ENCODE measurements around the gene EYA2.
A peak's percentile ranks its signal among the peaks of the same experiment; 100 is the strongest.
"Not testable (repeated sequence)": the region's sequence is repeated elsewhere in the genome, so short reads cannot be mapped to it uniquely, and the experiment has no call there.

Gene EYA2

GRCh38 chr20:47175493-47175892 lies 280.9 kb downstream of the EYA2 start:
- no peak for DNase-seq (ENCODE audit: low spot score)

- not testable (repeated sequence) for DNase-seq (ENCODE audit: low spot score)
These were observed 281.6 kb downstream of the EYA2 start for GRCh38 chr20:47176217-47176616.

GRCh38 chr20:47178277-47178676 lies 283.6 kb downstream of the EYA2 start:
- no peak for DNase-seq (ENCODE audit: low spot score)

- DNase-seq (ENCODE audit: low spot score), result no peak
These were observed 284.2 kb downstream of the EYA2 start for GRCh38 chr20:47178851-47179250.

GRCh38 chr20:47179267-47179666 lies 284.6 kb downstream of the EYA2 start:
- DNase-seq (ENCODE audit: low spot score), result no peak

- no peak for DNase-seq (ENCODE audit: low spot score)
These were observed 286.6 kb downstream of the EYA2 start for GRCh38 chr20:47181056-47181862.

- no peak for DNase-seq (ENCODE audit: low spot score)
These were observed 288.7 kb downstream of the EYA2 start for GRCh38 chr20:47183367-47183766.

DNA sequence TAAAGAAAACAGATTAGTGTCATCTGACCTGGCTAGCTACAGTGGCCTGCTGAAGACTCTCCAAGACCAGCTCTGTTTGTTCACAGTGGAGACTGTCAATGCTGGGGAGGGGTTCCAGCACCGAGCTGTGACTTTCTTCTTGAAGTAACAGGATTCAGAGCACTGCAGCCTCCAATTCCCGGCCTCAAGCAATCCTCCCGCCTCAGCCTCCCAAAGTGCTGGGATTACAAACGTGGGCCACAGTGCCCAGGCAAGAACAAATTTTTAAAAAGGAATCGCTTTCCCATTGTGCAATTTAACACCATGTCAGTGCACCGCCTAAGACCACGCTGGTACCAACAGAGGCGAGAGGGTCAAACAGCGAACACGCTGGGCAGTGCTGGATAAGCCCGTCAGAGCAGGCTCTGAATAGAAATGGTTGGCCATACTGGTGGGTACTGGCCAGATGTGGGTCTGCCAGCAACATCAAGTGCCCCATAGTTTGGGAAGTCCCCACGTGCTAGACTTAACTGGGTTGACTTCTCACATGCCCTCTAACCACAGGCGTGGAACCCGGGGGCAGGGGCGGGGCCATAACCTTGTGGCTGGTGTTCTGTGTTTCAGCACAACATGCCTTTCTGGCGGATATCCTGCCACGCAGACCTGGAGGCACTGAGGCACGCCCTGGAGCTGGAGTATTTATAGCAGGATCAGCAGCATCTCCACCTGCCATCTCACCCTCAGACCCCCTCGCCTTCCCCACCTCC lies 293.0 kb downstream of the EYA2 start:
- no peak for DNase-seq (ENCODE audit: low spot score)

GRCh38 chr20:47188540-47188939 lies 293.9 kb downstream of the EYA2 start:
- DNase-seq (ENCODE audit: low spot score), result no peak

GRCh38 chr20:47189060-47189459 lies 294.4 kb downstream of the EYA2 start:
- DNase-seq (ENCODE audit: low spot score), result no peak

GRCh38 chr20:47191074-47191673 lies 296.5 kb downstream of the EYA2 start:
- DNase-seq (ENCODE audit: low spot score), result no peak

DNA sequence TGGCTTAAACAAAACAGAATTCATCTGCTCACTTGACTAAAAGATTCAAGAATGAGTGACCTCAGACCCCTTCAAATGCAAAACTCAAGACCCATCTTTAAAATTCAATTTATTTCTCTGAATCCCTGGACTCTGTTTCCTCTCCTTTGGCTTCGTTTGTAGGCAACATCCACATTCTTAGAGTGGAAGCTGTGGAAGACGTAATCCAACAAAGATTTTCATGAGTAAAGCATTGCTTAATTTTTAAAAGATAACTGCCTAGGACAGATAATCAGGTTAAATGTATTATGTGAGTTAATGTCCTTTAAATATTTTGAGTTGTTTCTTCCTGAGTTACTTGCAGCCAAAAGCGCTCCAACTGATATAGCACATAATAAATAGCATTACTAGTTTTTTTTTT lies 297.3 kb downstream of the EYA2 start:
- DNase-seq (ENCODE audit: low spot score), result no peak

DNA sequence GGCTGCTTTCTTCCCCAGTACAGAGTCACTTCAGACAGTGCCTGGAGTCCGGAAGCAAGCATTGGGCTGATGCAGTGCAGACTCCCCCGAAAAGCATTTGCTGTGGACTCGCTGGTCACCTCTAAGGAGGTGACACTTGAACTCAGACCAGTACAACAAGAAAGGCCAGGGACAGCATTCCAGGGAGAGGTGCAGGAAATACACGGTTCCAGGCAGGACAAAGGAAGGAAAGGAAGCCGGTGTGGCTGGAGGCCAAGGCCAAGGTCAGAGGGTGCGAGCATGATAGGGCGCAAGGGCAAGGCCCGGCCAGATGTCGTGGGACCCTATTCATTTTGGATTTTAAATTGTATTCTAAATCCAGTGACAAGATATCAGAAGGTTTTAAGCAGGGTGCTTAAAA lies 300.9 kb downstream of the EYA2 start:
- DNase-seq (ENCODE audit: low spot score), result no peak

GRCh38 chr20:47196091-47197081 lies 301.7 kb downstream of the EYA2 start:
- peak; percentile 77 for DNase-seq (ENCODE audit: low spot score)

- DNase-seq (ENCODE audit: low spot score), result no peak
These were observed 303.6 kb downstream of the EYA2 start for GRCh38 chr20:47198254-47198671.

DNA sequence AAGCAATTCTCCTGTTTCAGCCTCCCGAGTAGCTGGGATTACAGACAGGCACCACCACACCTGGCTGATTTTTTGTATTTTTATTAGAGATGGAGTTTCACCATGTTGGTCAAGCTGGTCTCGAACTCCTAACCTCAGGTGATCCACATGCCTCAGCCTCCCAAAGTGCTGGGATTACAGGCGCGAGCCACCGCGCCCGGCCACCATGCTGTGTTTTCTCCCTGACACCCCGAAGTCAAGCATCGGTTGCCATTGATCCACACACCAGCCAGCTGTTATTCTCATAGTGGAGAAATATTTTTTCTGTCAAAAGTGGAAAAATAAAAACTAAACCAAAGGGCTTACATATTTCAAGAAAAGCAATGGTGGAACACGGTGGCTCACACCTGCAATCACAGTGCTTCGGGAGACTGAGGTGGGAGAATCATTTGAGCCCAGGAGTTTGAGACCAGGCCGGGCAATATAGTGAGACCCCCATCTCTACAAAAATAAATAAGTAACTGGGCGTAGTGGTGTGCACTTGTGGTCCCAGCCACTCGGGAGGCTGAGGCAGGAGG lies 304.4 kb downstream of the EYA2 start:
- no peak for DNase-seq (ENCODE audit: low spot score)

GRCh38 chr20:47201074-47201730 lies 306.6 kb downstream of the EYA2 start:
- DNase-seq (ENCODE audit: low spot score), result no peak

DNA sequence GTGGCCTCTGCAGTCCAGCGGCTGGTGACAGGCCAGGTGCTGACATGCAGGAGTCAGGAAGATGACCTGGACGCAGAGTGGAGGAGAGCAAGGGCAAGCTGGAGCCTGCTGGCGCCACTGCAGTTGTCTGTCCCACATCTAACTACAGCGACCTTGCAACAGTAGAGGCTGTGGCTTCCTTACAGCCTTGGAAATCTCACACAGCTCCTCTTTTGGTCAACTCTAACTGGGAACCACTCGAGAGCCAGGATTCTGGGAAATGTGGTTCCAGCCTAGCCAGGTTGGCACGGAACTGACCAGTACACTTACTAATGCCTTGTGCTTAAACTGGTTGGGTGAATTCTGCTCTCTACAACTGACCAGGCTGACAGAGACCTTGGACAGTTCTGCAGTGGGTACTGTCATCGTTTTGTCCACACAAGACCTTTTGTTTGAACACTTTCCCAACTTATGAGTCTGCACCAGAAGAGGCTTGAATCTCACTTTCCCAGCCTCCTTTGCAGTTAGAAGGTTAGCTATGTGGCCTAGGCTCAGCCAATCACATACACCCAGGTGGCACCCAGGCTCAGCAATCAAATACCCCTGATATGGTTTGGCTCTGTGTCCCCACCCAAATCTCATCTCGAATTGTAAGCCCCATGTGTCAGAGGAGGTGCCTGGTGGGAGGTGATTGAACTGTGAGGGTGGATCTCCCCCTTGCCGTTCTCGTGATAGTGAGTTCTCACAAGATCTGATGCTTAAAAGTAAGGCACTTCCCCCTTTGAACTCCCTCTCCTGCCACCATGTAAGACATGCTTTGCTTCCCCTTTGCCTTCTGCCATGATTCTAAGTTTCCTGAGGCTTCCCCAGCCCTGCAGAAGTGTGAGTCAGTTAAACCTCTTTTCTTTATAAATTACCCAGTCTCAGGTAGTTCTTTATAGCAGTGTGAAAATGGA lies 308.4 kb downstream of the EYA2 start:
- DNase-seq (ENCODE audit: low spot score), result no peak

DNA sequence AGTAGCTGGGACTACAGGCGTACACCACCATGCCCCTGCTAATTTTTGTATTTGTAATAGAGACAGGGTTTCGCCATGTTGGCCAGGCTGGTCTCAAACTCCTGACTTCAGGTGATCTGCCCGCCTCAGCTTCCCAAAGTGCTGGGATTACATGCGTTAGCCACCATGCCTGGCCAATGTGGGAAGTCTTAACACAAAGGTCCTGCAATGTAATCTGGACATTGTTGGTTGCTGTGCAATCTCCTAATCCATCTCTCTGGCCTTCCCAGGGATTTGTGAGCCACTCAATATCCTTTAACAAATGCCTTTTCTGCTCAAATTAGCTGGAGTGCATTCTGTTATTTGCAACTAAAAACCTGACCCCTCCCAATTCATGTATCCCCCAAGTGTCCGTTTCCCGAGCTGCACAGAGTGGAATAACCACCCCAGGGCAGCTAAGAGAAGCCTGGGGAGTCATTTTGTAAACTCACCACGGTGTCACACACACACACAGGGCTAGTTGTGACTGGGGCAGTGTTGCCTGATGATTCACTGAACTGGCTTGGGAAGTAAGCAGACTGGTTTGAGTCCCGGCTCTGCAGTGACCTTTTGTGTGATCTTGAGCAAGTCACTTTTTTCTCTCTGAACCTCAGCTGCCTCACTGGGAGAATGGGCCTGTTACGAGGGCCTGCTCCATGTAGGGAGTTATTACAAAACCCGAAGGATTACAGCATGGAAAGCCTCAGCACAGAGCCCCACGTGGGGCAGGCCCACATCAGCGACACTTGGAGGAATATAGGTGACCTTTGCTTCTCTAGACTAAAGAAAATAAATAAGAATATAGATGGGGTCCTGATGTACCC lies 309.6 kb downstream of the EYA2 start:
- DNase-seq (ENCODE audit: low spot score), result no peak
